Endothelial cell of umbilical vein (primary cell): ENCODE data around the gene NT5C. TPM values are rescaled to one million over a fixed set of nuclear protein-coding genes. Genes with fewer than 3 reads are reported as not detected.

Experiments used
- BruUV-seq: library from RNA; stranded (reverse); fragments of 400-500 nt; replicated peaks from 2 replicates; lab custom pipeline; 2021; lab: Mats Ljungman, UMichigan
- CTCF ChIA-PET: fragments of 300-600, 350-600 bp; sonication (Branson Sonifier 250); formaldehyde crosslinking; loops from one replicate; lab custom pipeline; 2021; ENCODE audit warnings: antibody characterized with exemption, inconsistent platforms; lab: Charles Lee
- POLR2A ChIA-PET: fragments of 300-600, 350-600 bp; sonication (Branson Sonifier 250); formaldehyde crosslinking; loops from one replicate; lab custom pipeline; 2021; ENCODE audit warnings: antibody characterized with exemption, inconsistent platforms; lab: Charles Lee
- DNase-seq: peaks from one replicate; pipeline ENCODE4 v3.0.0-alpha.2; 2011; ENCODE audit warnings: low read depth, low spot score
- FAIRE-seq: peaks from 2 replicates; lab custom pipeline; 2011; peaks lifted over from hg19 to GRCh38; lab: Jason Lieb, UNC
- H2AFZ ChIP-seq: 2 replicates; pipeline ENCODE4 v1.6.0; 2012; ENCODE audit warnings: low read depth, low read length, control low read depth, inconsistent platforms
- H3K27ac ChIP-seq: 2 replicates; pipeline ENCODE4 v1.5.1; 2011; ENCODE audit warnings: low read depth, mild to moderate bottlenecking, control low read depth, low read length, moderate library complexity; ENCODE audit not compliant: insufficient read depth
- H3K27me3 ChIP-seq, 2 experiments: 2 replicates each; pipeline versions ENCODE4 v1.6.0 to v1.6.1; 2011; ENCODE audit warnings: low read length in 2 of 2, mixed read lengths in 1 of 2; ENCODE audit not compliant: control insufficient read depth in 2 of 2, insufficient read depth in 2 of 2
- H3K36me3 ChIP-seq, 2 experiments: 2 replicates in 1 of 2; 3 replicates in 1 of 2; pipeline ENCODE4 v1.5.1; 2011; ENCODE audit warnings: low read length in 2 of 2, mild to moderate bottlenecking in 1 of 2, moderate library complexity in 1 of 2; ENCODE audit not compliant: control insufficient read depth in 2 of 2, insufficient read depth in 2 of 2; ENCODE audit errors: extremely low read depth in 1 of 2
- H3K4me1 ChIP-seq: 3 replicates; pipeline ENCODE4 v1.5.1; 2011; ENCODE audit warnings: mild to moderate bottlenecking, low read length; ENCODE audit not compliant: control insufficient read depth, insufficient read depth; ENCODE audit errors: extremely low read depth
- H3K4me2 ChIP-seq: 2 replicates; pipeline ENCODE4 v1.6.1; 2011; ENCODE audit warnings: low read length, control low read depth, mixed read lengths; ENCODE audit not compliant: insufficient read depth
- H3K4me3 ChIP-seq, 3 experiments: fragments of 200-600 bp in 1 of 3; sonication (generic), shearing (Covaris generic) in 1 of 3; replicated peaks in 1 of 3; 2 replicates each; pipeline ENCODE4 v1.5.1; 2011 to 2016; ENCODE audit warnings: control low read depth in 3 of 3, low read length in 3 of 3, mild to moderate bottlenecking in 2 of 3, inconsistent platforms in 1 of 3, low read depth in 1 of 3, moderate library complexity in 1 of 3; ENCODE audit not compliant: insufficient read depth in 1 of 3
- H3K79me2 ChIP-seq: 2 replicates; pipeline ENCODE4 v1.6.0; 2012; ENCODE audit warnings: low read length, inconsistent platforms; ENCODE audit not compliant: control insufficient read depth, insufficient read depth
- H3K9ac ChIP-seq: replicated peaks from 2 replicates; pipeline ENCODE3; 2011; ENCODE audit warnings: low read length, control low read depth; ENCODE audit not compliant: insufficient read depth; ENCODE audit errors: extremely low read depth
- H3K9me1 ChIP-seq: replicated peaks from 3 replicates; pipeline ENCODE4 v1.6.0; 2011; ENCODE audit warnings: mild to moderate bottlenecking, low read length; ENCODE audit not compliant: control insufficient read depth, insufficient read depth; ENCODE audit errors: extremely low read depth
- H3K9me3 ChIP-seq: replicated peaks from 2 replicates; pipeline ENCODE4 v1.5.1; 2012; ENCODE audit warnings: low read length, inconsistent platforms; ENCODE audit not compliant: control insufficient read depth, insufficient read depth
- H4K20me1 ChIP-seq: replicated peaks from 2 replicates; pipeline ENCODE3; 2011; ENCODE audit warnings: mild to moderate bottlenecking, low read length; ENCODE audit not compliant: control insufficient read depth, insufficient read depth; ENCODE audit errors: extremely low read depth
- EZH2 ChIP-seq: IDR thresholded peaks from 2 replicates; pipeline ENCODE4 v1.6.1; 2012; ENCODE audit warnings: borderline replicate concordance, low read depth, mild to moderate bottlenecking, moderate library complexity, low read length, inconsistent platforms; ENCODE audit not compliant: severe bottlenecking
- FOS ChIP-seq: IDR thresholded peaks from 2 replicates; pipeline ENCODE4 v1.6.1; 2011; ENCODE audit warnings: mild to moderate bottlenecking, low read length, moderate library complexity, borderline replicate concordance; ENCODE audit not compliant: insufficient read depth
- GATA2 ChIP-seq: IDR thresholded peaks from 2 replicates; pipeline ENCODE4 v1.7.0; 2011; ENCODE audit warnings: low read depth, mild to moderate bottlenecking, moderate library complexity, mixed read lengths, low read length; ENCODE audit not compliant: insufficient read length, insufficient read depth
- JUN ChIP-seq: IDR thresholded peaks from 2 replicates; pipeline ENCODE4 v1.6.1; 2011; ENCODE audit warnings: borderline replicate concordance, low read depth; ENCODE audit not compliant: insufficient read length, insufficient read depth
- MYC ChIP-seq: IDR thresholded peaks from one replicate; pipeline ENCODE4 v1.6.1; 2011; ENCODE audit warnings: mild to moderate bottlenecking, low read depth, low read length
- POLR2A ChIP-seq: IDR thresholded peaks from 2 replicates; pipeline ENCODE4 v1.6.1; 2012; ENCODE audit warnings: low read depth, mild to moderate bottlenecking, control low read depth, low read length
- POLR2AphosphoS5 ChIP-seq: IDR thresholded peaks from 2 replicates; pipeline ENCODE4 v1.6.1; 2012; ENCODE audit warnings: low read depth, mild to moderate bottlenecking, control low read depth, low read length, moderate library complexity; ENCODE audit not compliant: insufficient read depth
- dilution Hi-C: fragments of 300-500 bp; cut with MboI; formaldehyde crosslinking; loops from one replicate; pipeline ENCODE4 v1.15.0; 2019; ENCODE audit warnings: low sequenced_read_pairs; ENCODE audit not compliant: extremely low pct_ligation_motif_present
- intact Hi-C: fragments of 100-400 bp; cut with micrococcal nuclease; formaldehyde crosslinking; loops from one replicate; pipeline ENCODE4 v1.10.0; 2022
- polyA plus RNA-seq, 4 experiments: library from polyadenylated mRNA; depleted of rRNA in 3 of 4; stranded (reverse) in 3 of 4; unstranded in 1 of 4; fragments of >200 nt; gene quantifications; 2 replicates each; pipeline versions ENCODE4 v1.2.1 to v1.2.3, GENCODE V29; 2011 to 2012; ENCODE audit warnings: missing spikeins in 1 of 4
- total RNA-seq: library from RNA; stranded (reverse); gene quantifications from 2 replicates; pipeline ENCODE4 v1.2.3, GENCODE V29; 2021
- TF ChIP-seq, protein P1 (sequence below): IDR thresholded peaks from 2 replicates; pipeline ENCODE4 v1.6.1; 2011; ENCODE audit not compliant: insufficient read depth, insufficient read length
- TF ChIP-seq, protein P2 (sequence below), 2 donors: IDR thresholded peaks; 1 replicate in 1 of 2; 2 replicates in 1 of 2; pipeline ENCODE4 v1.5.1; 2011; ENCODE audit warnings: low read length in 2 of 2, mild to moderate bottlenecking in 2 of 2, moderate library complexity in 2 of 2, control low read depth in 1 of 2, inconsistent platforms in 1 of 2, low read depth in 1 of 2; ENCODE audit not compliant: insufficient read depth in 1 of 2; ENCODE audit errors: extremely low read depth in 1 of 2

Gene NT5C
- total and polyA plus RNA-seq, 2 donors (not counting 3 experiments of a cell fraction or from before 2014, with no cell fraction given) = 29.1 to 39.2 TPM

DNA sequence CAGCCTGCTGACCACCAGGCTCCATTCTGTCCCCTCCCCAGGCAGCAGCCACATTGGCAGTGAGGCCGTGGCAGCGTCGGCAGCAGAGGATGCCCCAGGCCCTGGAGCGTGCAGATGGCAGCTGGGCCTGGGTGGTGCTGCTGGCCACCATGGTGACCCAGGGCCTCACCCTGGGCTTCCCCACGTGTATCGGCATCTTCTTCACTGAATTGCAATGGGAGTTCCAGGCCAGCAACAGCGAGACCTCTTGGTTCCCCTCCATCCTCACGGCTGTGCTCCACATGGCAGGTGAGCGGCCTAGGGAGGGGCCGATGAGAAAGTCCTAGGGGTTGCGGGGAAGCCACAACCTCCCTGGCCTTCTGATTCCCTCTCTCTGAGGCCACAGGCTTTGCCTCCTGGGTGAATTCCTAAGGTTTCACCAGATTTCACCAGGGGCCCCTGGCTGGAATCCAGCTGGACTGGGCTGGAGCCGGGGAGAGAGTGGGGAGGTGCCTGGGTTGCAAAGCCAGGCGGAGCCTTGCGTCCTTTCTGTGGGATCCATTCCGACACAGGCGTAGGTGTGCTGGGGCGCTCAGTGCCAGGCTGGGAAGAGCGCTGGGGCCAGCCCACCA lies 37.9 kb downstream of the NT5C start:
- intact Hi-C loops (no loop called here), dilution Hi-C loops (no loop called here)
- Histone ChIP-seq H3K9me3 (no peaks in the 10 kb centered on the region), H3K9me1 (no peaks in the 10 kb centered on the region), H3K27ac (no peak overlapping the region), H3K79me2 (no peaks in the 10 kb centered on the region), H3K27me3 (no peaks in the 10 kb centered on the region), H3K36me3 (peaks cover 0 to 4% of the 10 kb centered on the region in 2 experiments), H2AFZ (no peak overlapping the region), H4K20me1 (no peaks in the 10 kb centered on the region), H3K9ac (no peak overlapping the region), H3K4me1 (peaks cover 24% of the 10 kb centered on the region), H3K4me2 (no peak overlapping the region), H3K4me3 (no peak overlapping the region)
- CTCF ChIA-PET = interaction anchor here (1.2 to 4.4 kb wide), 3 partner anchors 12 to 33 kb away, joined by 4 to 46 read pairs (median 6); no protein-coding TSS in a partner anchor
- no peak for DNase-seq
- TF ChIP-seq POLR2A (no peak), MYC (no peak)
- TF ChIP-seq, protein P1, sequence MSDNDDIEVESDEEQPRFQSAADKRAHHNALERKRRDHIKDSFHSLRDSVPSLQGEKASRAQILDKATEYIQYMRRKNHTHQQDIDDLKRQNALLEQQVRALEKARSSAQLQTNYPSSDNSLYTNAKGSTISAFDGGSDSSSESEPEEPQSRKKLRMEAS = no peak
- TF ChIP-seq, protein P2, sequence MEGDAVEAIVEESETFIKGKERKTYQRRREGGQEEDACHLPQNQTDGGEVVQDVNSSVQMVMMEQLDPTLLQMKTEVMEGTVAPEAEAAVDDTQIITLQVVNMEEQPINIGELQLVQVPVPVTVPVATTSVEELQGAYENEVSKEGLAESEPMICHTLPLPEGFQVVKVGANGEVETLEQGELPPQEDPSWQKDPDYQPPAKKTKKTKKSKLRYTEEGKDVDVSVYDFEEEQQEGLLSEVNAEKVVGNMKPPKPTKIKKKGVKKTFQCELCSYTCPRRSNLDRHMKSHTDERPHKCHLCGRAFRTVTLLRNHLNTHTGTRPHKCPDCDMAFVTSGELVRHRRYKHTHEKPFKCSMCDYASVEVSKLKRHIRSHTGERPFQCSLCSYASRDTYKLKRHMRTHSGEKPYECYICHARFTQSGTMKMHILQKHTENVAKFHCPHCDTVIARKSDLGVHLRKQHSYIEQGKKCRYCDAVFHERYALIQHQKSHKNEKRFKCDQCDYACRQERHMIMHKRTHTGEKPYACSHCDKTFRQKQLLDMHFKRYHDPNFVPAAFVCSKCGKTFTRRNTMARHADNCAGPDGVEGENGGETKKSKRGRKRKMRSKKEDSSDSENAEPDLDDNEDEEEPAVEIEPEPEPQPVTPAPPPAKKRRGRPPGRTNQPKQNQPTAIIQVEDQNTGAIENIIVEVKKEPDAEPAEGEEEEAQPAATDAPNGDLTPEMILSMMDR (IDR thresholded peaks at IDR 0.05; ENCODE audit: extremely low read depth in 1 of 2, insufficient read depth in 1 of 2, low read depth in 1 of 2, low read length in 2 of 2) = no peak
- POLR2A ChIA-PET = no interaction called here
- no peak for FAIRE-seq
- no TSS peak for BruUV-seq

DNA sequence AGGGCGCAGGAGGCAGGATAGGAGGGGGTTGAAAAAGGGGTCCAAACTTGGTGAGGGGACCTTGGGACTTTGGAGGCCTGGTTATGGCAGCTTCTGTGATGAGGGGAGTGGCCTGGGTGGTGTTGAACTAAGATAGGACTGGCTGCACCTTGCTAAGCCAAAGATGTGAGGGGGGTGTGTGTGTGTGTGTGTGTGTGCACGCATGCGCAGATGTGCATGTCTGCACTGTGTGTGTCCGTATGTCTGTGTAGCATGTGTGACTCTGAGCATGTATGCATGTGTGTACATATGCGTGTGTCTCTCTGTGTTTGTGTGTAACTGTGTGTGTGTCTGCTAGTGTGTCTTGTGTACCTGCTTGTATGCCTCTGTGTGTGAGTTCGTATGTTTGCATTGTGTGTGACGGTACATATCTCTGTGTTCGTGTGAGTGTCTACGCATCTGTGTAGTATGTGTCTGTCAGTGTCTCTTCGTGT lies 39.7 kb downstream of the NT5C start:
- TF ChIP-seq JUN (no peak), POLR2A (no peak), FOS (no peak), EZH2 (no peak), GATA2 (no peak), POLR2AphosphoS5 (no peak), MYC (no peak)
- TF ChIP-seq, protein P1 = no peak
- TF ChIP-seq, protein P2 (IDR thresholded peaks at IDR 0.05; ENCODE audit: extremely low read depth in 1 of 2, insufficient read depth in 1 of 2, low read depth in 1 of 2, low read length in 2 of 2) = no peak
- CTCF ChIA-PET = interaction anchor here (1.3 to 2.0 kb wide), 4 partner anchors 11 to 60 kb away, joined by 3 to 24 read pairs (median 8); no protein-coding TSS in a partner anchor
- POLR2A ChIA-PET = interaction anchor here (1.2 kb wide), 1 partner anchor 14 kb away, joined by 3 read pairs; no protein-coding TSS in a partner anchor

More for the DNA sequence above, 39.7 kb downstream of the NT5C start:
- DNase-seq = no peak
- intact Hi-C loops (no loop called here), dilution Hi-C loops (no loop called here)
- Histone ChIP-seq H3K9me3 (no peaks in the 10 kb centered on the region), H3K9ac (no peak overlapping the region), H3K4me1 (peaks cover 38% of the 10 kb centered on the region), H3K4me2 (no peak overlapping the region), H3K79me2 (no peaks in the 10 kb centered on the region), H3K9me1 (no peaks in the 10 kb centered on the region), H2AFZ (no peak overlapping the region), H3K4me3 (no peak overlapping the region), H3K36me3 (no peaks in the 10 kb centered on the region), H3K27ac (no peak overlapping the region), H3K27me3 (no peaks in the 10 kb centered on the region), H4K20me1 (no peaks in the 10 kb centered on the region)
- FAIRE-seq = no peak
- no TSS peak for BruUV-seq
